NOMO-1 (cell line): ENCODE results near the gene SMAD9.

Experiments used
- DNase-seq, 2 experiments: peaks; one replicate each; lab custom pipeline; 2025; ENCODE audit not compliant: unreplicated experiment in 2 of 2; lab: John Stamatoyannopoulos, UW

The SMAD9 gene

DNA sequence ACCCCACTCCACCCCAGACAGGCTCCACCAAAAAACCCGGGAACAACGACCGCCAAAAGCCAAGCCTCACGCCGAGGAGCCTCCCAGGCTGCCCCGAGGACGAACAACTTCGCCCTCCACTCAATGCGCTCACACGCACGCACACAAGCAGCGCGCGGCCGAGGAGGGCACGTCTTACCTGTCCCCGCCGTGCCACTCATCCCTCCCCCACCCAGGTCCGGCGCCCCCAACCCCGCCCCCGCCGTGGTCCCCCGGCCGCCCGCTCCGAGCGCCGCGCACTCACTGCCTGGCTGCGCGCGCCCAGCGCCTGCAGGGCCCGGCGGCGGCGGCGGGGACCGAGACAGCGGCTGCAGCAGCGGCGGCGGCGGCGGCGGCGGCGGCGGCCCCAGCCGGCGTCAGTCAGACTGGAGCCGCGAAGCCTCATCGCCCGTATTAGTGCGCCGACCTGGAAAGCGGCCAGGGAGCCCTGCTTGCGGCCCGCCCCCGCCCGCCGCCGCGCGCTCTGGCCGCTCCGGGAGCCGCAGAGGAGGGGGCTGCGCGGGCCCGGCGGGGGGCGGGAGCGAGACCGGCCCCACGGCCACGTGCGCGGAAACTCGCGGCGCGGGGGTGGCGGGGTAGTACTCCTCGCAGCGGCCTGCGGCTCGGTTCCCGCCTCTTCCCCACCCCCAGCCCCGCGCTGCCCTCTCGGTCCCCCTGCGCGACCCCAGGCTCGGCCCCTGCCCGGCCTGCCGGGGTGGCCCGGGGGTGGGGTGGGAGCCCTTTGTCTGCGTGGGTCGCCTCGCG, at the start of gene SMAD9:
TSS of gene SMAD9 (minus strand) at position 406 of the 783 bp plus-strand sequence. CDS start 40,549 bp downstream, outside the sequence.
- peak in 1 of 2 experiments; percentile 26 for DNase-seq

- no peak for DNase-seq
Observed at GRCh38 chr13:36966404-36966803, 46.4 kb upstream of the SMAD9 start.

- no peak for DNase-seq
Observed at GRCh38 chr13:36965767-36966166, 45.7 kb upstream of the SMAD9 start.

- DNase-seq: no peak
Observed at GRCh38 chr13:36959456-36960116, 39.5 kb upstream of the SMAD9 start.

GRCh38 chr13:36954542-36954941, 34.5 kb upstream of the SMAD9 start:
- DNase-seq: no peak

GRCh38 chr13:36950920-36951319, 30.9 kb upstream of the SMAD9 start:
- no peak for DNase-seq

DNA sequence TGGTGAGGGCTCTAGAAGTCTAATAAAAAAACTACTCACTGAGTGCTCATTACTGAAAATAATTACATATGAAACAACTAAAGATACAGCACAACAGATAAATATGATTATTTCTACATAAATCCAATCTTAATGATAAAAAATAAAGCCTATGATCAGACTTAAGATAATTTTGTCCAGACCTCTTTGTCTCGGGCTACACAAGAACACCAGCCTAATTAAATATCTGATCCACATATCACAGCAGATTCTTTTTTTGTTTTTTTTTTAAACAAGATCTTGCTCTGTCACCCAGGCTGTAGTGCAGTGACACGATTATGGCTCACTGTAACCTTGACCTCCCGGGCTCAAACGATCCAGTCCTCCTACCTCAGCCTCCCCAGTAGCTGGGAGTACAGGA, 30.3 kb upstream of the SMAD9 start:
- DNase-seq: no peak

GRCh38 chr13:36945078-36945477, 25.0 kb upstream of the SMAD9 start:
- DNase-seq: no peak

DNA sequence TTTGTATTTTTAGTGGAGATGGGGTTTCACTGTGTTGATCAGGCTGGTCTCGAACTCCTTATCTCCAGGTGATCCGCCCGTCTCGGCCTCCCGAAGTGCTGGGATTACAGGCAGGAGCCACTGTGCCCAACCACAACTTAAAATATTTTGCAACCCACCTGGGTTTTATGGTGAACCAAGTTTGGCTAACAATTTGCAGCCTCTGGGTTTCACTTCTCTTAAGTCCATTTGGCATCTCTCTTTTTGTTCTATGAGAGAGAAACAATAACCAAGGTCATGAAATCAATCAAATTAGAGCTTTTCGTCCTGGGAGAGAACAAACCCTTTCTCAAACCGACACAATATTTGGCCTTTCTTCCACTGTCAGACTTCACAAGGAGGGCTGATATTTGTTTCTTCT, 5.6 kb upstream of the SMAD9 start:
- peak; percentile 40 to 74 for DNase-seq

GRCh38 chr13:36924001-36924400, 4.0 kb upstream of the SMAD9 start:
- no peak for DNase-seq

DNA sequence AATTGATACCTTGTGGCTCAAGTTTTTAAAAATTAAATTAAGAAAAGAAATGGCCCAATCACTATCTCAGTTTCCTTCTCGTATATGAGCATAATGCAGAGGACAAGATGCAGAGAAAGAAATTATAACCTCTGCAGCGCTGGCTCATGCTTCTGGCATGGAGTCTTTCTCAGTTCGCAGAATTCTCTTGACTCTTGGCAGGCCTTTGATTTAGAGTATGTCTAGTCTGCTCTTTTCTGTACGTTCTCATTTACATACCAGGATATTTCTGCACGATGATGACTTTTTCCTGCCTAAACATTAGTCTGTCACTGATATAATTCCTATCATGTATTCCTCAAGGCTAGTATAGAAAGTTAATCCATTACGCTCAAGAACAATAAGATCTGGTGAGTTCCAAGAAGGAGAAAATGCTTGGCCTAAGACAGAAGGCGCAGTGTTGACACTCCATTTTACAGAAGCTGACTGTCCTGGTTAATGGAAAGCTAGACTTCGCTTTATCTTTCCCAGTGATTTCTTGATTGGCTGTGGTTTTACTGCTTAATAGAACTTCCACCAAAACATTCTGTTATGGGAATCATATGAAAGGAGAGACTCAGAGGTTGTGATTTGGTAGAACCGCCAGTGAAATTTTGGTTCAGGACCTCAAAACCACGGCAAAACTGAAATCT, 1.7 kb upstream of the SMAD9 start:
- DNase-seq: no peak

DNA sequence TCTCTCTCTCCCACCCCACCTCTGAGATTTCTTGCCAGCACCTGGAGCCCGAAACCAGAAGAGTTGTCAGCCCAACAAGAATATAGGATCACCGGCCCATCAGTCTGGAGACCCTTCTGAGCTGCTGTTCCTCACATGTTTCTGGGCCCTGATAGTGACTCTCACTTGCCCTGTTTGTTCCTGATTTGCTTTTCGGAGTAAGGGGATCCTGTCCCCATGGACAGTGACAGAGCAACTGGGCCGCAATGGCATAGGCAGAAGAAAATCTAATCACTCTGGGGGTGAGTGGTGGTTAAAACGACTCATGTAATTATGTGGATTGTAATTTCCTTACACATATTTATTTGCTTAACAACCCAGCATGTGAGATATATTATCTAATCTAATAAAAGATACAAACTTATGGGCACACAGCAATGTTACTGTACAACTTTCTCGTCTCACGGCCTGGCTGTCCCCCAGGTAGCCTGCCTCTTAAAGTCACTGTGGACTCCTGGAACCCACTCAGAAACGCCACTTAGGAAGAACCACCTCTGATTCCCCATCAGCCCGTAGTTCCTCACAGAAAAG, 663 bp upstream of the SMAD9 start:
- no peak for DNase-seq

DNA sequence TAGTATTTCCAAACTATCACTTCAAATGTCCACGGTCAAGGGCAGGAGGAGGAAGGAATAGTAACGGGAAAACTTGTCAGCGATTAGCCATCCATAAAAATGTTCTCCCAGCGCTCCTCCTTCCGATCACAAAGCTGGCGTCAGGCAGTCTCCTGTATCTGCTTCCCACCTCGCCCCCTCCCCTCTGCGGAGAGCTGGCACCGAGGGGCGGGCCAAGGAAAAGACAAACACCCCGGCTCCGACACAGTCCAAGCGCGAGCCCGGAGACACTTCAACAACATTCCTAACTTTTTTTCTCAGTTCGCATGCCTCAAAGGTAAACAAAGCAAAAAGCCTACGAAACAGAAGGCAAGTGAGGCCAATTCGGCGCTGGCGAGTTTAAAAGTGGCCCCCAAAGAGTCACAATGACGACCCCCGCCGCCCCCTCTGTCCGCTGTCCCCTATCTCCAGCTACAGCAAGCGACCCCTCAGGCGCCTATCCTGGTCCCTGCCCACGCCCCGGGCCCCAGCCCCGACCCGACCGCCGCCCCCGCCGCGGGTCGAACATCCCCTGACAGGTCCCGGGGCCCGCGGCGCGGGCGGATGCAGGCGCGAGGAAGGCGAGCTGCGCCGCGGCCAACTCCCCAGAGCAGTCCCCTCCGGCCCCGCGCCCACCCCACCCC, 736 bp downstream of the SMAD9 start:
- DNase-seq: no peak

GRCh38 chr13:36918246-36919131, 1.5 kb downstream of the SMAD9 start:
- DNase-seq: no peak

DNA sequence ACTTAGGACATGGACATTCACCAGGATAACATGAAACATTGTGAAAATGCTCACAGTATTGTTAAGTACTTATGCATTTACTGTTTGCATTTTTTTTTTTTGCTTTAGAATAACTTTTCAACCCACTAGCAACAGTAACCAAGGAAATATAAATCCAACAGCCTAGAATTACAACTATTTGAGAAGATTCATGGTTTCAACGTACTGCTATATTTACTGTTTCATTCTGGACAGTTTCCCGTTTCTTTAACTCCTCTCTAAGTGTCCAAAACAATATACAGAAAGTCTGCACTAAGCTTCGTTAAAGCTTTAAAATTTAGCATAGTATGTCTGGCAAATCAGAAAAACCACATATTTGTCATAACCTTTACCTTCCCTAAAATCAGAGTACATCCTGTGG, 2.7 kb downstream of the SMAD9 start:
- DNase-seq: no peak

- no peak for DNase-seq
Observed at GRCh38 chr13:36915896-36916640, 4.0 kb downstream of the SMAD9 start.

GRCh38 chr13:36915106-36915505, 4.9 kb downstream of the SMAD9 start:
- DNase-seq: no peak

GRCh38 chr13:36914648-36915047, 5.4 kb downstream of the SMAD9 start:
- DNase-seq: no peak

DNA sequence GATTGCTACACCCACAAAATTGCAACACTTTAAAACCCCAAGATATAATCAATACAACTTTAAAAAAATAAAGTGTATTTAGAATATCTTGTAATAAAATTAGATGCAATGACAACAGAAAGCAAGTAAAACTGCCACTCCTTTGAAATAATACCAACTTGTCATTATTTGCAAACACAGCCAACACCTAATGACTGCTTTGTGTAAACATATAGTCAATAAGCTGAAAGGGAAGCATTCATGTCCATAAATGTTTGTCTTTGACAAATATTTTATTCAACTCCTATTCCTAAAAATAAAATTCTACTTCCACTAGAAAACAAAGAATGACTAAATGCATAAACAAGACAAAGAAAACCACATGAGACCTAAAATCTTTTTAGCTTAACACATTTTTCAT, 6.6 kb downstream of the SMAD9 start:
- DNase-seq: no peak
